GM12874 (cell line): ENCODE data around the gene ATF6.

Source experiments
- CTCF ChIP-seq: IDR thresholded peaks from 2 replicates; pipeline ENCODE4 v1.5.1; 2011; ENCODE audit warnings: low read depth, mild to moderate bottlenecking, control low read depth, low read length, moderate library complexity; ENCODE audit not compliant: insufficient read depth

Gene ATF6

GRCh38 chr1:161948435-161948834 is 182.3 kb downstream of the ATF6 start:
- TF ChIP-seq CTCF, result no peak

- no peak for TF ChIP-seq CTCF
Measured at GRCh38 chr1:161949548-161949947, 183.4 kb downstream of the ATF6 start.

GRCh38 chr1:161950377-161950776 is 184.3 kb downstream of the ATF6 start:
- no peak for TF ChIP-seq CTCF

- no peak for TF ChIP-seq CTCF
Measured at GRCh38 chr1:161951646-161952045, 185.5 kb downstream of the ATF6 start.

- no peak for TF ChIP-seq CTCF
Measured at GRCh38 chr1:161952607-161953172, 186.6 kb downstream of the ATF6 start.

- no peak for TF ChIP-seq CTCF
Measured at GRCh38 chr1:161953256-161953920, 187.3 kb downstream of the ATF6 start.

GRCh38 chr1:161954050-161954449 is 187.9 kb downstream of the ATF6 start:
- TF ChIP-seq CTCF, result no peak
